Endometrium (tissue), 2 donors: ENCODE measurements around the gene RSBN1L.

Experiments
- FAIRE-seq: peaks from 2 replicates; lab custom pipeline; 2012; peaks lifted over from hg19 to GRCh38; lab: Jason Lieb, UNC
- donor health status: control.
- donor health status: control.

The RSBN1L gene

GRCh38 chr7:77731716-77732115 lies 35.5 kb downstream of the RSBN1L start:
- peak; percentile 12 for FAIRE-seq

GRCh38 chr7:77734659-77735421 lies 38.6 kb downstream of the RSBN1L start:
- peak; percentile 61 for FAIRE-seq

- no peak for FAIRE-seq
Observed at GRCh38 chr7:77735457-77735856, 39.2 kb downstream of the RSBN1L start.

GRCh38 chr7:77736991-77737390 lies 40.7 kb downstream of the RSBN1L start:
- no peak for FAIRE-seq

GRCh38 chr7:77738382-77738781 lies 42.1 kb downstream of the RSBN1L start:
- no peak for FAIRE-seq

GRCh38 chr7:77738871-77739270 lies 42.6 kb downstream of the RSBN1L start:
- FAIRE-seq, result no peak

- FAIRE-seq, result no peak
Observed at GRCh38 chr7:77740257-77740656, 44.0 kb downstream of the RSBN1L start.

GRCh38 chr7:77743518-77743917 lies 47.3 kb downstream of the RSBN1L start:
- no peak for FAIRE-seq

- FAIRE-seq, result no peak
Observed at GRCh38 chr7:77745746-77746145, 49.5 kb downstream of the RSBN1L start.

- no peak for FAIRE-seq
Observed at GRCh38 chr7:77746164-77746823, 50.0 kb downstream of the RSBN1L start.

- FAIRE-seq, result no peak
Observed at GRCh38 chr7:77746824-77747165, 50.5 kb downstream of the RSBN1L start.

GRCh38 chr7:77747178-77747577 lies 50.9 kb downstream of the RSBN1L start:
- FAIRE-seq, result no peak

GRCh38 chr7:77747718-77748117 lies 51.5 kb downstream of the RSBN1L start:
- FAIRE-seq, result no peak

GRCh38 chr7:77752016-77752415 lies 55.8 kb downstream of the RSBN1L start:
- no peak for FAIRE-seq

GRCh38 chr7:77753173-77753572 lies 56.9 kb downstream of the RSBN1L start:
- no peak for FAIRE-seq

GRCh38 chr7:77757589-77757988 lies 61.3 kb downstream of the RSBN1L start:
- no peak for FAIRE-seq

GRCh38 chr7:77759294-77759889 lies 63.1 kb downstream of the RSBN1L start:
- peak; percentile 84 for FAIRE-seq

GRCh38 chr7:77760809-77761453 lies 64.7 kb downstream of the RSBN1L start:
- FAIRE-seq, result no peak

- no peak for FAIRE-seq
Observed at GRCh38 chr7:77765481-77765880, 69.2 kb downstream of the RSBN1L start.

GRCh38 chr7:77765906-77766800 lies 69.9 kb downstream of the RSBN1L start:
- no peak for FAIRE-seq

- FAIRE-seq, result no peak
Observed at GRCh38 chr7:77766801-77767605, 70.7 kb downstream of the RSBN1L start.
